Fibroblast of skin of right quadriceps (primary cell): Measurements from ENCODE around the gene TSN.
"Not testable (repeated sequence)": the region's sequence is repeated elsewhere in the genome, so short reads cannot be mapped to it uniquely, and the experiment has no call there.

Experiments used
- DNase-seq: peaks from one replicate; pipeline ENCODE4 v3.0.0-alpha.2; 2013

TSN gene

DNA sequence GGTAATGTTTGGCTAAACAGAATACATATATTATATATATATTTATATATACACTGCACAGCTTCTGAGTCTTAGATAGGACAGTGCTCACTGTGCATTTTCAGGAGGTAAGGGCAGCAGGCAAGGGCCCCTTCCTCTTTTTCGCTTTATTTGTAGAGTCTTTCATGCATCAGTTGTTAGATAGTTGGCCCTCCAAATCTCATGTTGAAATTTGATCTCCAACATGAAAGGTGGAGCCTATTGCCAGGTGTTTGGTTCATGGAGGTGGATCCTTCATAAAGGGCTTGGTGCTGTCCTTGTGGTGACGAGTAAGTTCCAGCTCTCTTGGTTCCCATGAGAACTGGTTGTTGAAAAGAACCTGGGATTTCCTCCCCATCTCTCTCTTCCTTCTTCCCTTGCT is 48.1 kb downstream of the TSN start:
- no peak for DNase-seq

DNA sequence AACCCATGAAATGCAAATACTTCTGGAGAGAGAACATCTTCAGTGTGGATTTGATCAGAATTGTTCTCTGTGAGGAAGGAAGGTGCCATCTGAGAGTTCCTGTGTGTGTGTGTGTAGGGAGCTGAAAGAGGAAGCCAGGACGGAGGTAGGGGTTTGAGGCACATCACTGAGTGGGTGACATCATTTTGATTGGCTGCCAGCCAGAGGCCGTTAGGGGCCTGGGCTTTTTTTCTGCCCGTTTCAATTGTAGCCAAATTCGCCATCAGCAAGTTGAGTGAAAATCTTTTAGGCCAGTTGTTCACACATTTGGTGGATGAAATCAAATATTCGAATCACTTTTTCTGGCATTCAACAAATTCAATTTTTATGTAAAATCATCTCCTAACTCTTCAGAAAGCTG is 48.9 kb downstream of the TSN start:
- peak; percentile 40 for DNase-seq

DNA sequence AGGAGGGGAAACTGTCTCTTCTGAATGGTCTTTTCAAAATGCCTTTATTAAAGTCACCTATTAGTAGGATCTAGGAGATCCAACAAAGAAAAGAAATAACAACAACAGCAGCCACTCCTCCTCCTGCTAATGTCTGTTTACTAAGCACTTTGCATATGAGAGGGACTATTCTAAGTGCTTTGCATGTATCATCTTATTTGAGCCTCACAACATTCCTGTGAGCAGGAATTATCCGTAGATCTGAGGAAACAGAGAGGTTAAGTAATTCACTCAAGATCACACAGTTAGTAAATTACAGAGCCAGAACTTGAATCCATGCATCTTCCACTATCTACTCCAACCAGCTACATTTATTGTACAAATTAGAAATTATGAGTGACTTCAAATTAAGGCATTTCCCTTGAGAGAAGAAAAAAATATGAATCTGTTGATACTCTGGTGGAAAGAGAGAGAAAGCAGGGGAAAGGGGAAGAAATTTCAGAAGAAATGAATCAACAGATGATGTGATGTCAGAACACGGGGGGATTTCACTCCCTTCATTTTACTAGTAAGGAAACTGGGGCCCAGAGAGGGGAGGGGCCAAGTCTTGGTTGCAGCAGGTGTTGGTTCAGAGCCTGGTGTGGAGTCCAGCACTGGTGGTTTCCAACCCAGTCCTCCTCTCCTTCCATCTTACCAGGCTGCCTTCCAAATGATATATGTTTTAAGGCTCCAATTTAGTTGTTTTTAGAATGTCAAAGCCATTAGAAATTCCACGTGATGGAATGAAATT is 49.7 kb downstream of the TSN start:
- DNase-seq, result no peak

DNA sequence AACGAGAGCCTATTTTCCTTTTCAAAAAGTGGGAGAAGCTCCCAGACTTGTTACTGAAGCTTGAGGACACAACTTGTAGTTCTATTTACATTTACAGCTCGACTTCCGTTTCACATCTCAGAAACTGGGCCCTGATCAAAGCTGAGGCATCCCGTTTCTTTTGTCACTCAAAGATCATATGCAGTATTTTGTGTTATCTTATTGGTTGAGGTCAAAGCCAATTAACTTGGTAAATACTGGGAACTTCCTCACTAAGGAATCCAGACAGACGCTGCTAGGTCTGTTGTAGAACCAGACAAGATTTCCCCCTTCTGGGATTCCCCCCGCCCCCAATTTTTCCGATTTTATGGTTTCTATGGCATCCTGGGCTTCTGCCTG is 50.3 kb downstream of the TSN start:
- DNase-seq, result no peak

DNA sequence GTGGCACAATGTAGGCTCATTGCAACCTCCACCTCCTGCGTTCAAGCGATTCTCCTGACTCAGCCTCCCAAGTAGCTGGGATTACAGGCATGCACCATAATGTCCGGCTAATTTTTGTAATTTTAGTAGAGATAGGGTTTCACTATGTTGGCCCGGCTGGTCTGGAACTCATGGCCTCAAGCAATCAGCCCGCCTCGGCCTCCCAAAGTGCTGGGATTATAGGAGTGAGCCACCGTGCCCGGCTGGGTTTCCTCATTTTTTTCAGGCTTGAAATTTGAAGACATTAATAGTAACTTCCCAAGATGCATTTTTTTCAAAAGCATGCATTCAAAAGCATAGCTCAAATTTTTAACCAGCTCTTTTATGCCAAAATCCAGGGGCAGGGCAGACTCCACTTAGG is 52.3 kb downstream of the TSN start:
- DNase-seq, result not testable (repeated sequence)

DNA sequence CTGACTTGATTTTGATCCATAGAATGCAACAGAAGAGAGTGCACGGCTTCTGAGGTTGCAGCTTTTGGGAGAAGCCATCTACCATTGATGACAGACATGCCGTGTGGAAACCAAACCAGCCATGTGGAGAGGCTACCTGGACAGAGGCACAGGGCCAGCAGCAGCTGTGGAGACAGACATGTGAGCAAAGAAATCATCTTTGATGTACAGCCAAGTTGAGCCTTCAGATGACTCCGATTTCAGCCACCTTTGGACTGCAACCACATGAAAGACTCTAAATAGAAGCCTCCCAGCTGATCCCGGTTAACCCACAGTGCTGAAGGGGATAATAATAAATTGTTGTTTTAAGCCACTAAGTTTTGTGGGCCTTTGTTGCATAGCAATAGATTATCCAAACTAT is 54.2 kb downstream of the TSN start:
- no peak for DNase-seq

DNA sequence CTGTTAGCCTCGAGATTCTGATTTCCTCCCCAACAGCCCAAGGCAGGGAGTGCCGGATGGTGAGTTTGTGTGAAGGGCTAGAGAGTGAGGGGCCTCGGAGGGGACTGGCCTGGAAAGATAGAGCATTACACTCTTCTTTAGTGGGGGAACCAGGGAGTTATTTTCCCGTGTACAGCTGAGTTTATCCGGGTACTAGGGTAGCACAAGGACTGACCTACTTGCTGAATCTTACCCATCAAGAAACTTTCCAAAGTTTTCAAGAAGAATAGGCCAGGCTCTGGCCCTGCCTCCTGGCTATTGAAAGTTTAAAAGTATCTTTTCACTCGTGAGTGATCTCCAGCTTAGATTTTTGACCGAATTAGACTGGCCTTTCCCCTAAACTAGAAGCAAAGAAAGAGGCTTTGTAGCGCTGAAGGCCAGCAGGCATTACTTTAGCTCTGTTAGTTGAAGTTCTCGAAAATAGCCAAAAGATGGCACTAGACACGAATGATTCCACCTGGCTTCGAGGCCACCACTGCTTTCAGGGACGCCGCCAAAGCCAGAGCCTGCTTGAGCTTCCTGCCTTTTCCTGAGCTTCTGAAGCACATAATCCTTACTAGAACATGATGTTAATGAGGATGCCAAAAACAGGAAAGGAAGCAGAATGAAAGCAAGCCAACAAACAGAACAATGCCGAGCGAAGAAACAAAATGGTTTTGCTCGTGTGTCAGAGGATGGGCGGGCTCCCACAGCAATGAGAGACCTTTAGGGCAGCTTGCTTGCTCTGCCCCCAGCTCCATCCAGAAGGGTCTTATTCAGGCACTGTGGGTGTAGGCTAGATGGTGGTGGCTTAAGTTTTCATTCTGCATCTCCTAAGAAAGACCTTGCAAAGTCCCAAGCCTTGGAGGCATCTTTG is 55.8 kb downstream of the TSN start:
- DNase-seq, result peak; percentile 59

DNA sequence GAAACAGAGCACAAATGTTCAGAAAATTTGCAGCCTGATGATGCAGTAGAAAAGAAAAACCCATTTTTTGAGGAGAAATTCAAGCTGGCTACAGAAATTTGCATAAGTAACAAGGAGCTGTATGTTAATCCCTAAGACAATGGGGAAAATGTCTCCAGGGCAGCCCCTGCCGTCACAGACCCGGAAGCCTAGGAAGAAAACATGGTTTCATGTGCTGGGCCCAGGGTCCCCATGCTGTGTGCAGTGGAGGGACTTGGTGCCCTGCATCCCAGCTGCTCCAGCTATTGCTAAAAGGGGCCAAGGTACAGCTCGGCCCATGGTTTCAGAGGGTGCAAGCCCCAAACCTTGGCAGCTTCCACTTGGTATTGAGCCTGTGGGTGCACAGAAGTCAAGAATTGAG is 57.6 kb downstream of the TSN start:
- DNase-seq, result not testable (repeated sequence)

DNA sequence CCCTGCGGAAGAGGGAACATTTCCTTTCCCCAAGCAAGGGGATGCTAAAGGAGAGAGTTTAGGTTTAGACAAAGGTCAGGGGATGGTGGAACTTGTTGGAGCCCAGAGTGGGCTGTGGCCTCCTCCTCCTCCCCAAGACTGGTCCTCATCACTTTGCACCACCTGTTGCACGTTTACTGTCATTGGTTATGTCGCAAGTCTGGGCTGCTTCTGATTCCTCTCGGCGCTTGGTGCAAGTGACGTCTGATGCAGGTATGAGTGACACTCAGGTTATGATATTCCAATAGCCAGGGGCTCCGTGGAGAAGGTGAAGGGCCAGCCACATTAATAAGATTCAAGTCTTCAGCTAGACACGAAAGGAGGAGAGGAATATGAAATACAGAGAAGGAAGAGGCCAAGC is 59.8 kb downstream of the TSN start:
- DNase-seq, result no peak

DNA sequence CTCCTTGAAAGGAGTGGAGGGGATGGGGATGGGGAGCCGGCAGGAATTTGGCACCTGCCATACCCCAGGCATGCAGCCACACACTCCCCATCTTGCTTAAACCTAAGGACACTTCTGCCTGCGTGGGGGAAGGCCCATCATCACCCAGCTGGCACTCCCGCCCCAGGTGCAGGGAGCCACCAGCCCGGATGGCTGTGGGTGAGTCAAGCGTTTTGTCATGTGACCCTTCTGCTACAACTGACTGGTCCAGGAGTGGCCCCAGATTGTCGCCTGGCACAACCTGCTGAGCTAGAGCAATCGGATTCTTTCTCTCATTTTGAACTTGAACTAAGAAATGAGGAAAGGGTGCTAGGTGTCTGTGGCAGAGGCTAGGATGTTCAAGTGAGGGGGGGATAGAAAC is 61.3 kb downstream of the TSN start:
- no peak for DNase-seq

DNA sequence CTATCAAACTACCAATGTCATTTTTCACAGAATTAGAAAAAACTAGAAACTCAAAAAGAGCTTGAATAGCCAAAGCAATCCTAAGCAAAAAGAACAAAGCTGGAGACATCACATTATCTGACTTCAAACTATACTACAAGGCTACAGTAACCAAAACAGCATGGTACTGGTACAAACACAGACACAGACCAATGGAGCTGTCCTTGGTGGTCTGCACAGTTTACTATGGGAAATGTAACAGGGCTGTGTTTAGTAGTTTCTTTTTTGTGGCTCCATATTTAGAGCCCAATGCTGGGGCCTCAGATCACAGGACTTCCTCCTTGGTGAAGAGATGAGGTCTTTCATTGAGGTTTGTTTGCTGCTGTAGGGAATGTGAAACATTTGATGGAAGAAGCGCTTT is 61.9 kb downstream of the TSN start:
- DNase-seq, result not testable (repeated sequence)
